Measurements from ENCODE around the gene NHERF1. TPM values are rescaled to one million over a fixed set of nuclear protein-coding genes. Genes with fewer than 3 reads are reported as not detected.

Gene NHERF1
- total and polyA plus RNA-seq, 2 of the 13 experiments (the other 11 are each of a cell fraction or from before 2014, with no cell fraction given): 169 to 269 TPM

DNA sequence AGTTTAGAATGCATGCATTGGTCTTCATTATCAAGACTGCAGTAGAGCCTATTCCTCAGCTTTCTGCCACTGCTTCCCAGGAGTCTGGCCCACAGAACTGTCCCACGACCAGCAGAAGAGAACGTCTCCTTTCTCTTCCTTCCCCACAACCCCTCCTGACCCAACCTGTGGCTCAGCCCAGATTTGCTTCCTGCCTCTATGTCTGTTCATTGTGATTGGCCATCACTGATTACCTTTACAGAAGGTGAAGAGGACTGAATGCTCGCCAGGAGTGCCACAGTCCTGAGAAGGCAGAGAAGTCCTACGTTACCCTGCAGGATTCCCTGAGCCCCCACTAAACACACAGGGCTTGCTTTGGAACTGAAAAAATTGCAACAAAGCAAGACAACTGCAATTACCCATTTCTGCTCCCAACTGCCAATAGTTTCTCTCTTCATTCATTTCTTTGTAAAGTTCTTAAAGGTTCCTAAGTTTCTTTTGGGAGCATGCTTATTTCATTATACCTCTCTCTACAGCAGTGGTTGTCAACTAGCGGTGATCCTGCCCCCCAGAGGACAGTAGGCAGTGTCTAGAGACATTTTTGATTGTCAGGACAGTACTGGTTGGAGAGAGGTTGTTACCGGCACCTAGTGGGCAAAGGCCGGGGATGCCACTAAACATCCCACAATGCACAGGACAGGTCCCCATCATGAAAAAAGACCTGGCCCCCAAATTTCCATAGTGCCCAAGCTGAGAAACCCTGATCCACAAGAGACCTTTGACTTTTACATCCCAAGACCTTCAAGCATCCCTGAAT, 32.2 kb downstream of the NHERF1 start (continued):
- TF ChIP-seq ZNF350 (CRISPR knock-in tag; IDR thresholded peaks at IDR 0.05; ENCODE audit: borderline replicate concordance, low read depth) (no peak), ZBTB38 (CRISPR knock-in tag; IDR thresholded peaks at IDR 0.05) (no peak), ZNF605 (CRISPR knock-in tag; IDR thresholded peaks at IDR 0.05) (no peak; the same call in 1 of the 2 replicates), NR3C1 (CRISPR knock-in tag; IDR thresholded peaks at IDR 0.05) (no peak), ZMYM3 (CRISPR knock-in tag; IDR thresholded peaks at IDR 0.05) (no peak), ARNTL (CRISPR knock-in tag; IDR thresholded peaks at IDR 0.05) (no peak), MEF2D (CRISPR knock-in tag; IDR thresholded peaks at IDR 0.05) (no peak), FOXK2 (IDR thresholded peaks at IDR 0.05) (no peak)
- TF ChIP-seq, protein P1, sequence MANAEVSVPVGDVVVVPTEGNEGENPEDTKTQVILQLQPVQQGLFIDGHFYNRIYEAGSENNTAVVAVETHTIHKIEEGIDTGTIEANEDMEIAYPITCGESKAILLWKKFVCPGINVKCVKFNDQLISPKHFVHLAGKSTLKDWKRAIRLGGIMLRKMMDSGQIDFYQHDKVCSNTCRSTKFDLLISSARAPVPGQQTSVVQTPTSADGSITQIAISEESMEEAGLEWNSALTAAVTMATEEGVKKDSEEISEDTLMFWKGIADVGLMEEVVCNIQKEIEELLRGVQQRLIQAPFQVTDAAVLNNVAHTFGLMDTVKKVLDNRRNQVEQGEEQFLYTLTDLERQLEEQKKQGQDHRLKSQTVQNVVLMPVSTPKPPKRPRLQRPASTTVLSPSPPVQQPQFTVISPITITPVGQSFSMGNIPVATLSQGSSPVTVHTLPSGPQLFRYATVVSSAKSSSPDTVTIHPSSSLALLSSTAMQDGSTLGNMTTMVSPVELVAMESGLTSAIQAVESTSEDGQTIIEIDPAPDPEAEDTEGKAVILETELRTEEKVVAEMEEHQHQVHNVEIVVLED (CRISPR knock-in tag; IDR thresholded peaks at IDR 0.05; ENCODE audit: borderline replicate concordance): no peak
- TF ChIP-seq, protein P2, sequence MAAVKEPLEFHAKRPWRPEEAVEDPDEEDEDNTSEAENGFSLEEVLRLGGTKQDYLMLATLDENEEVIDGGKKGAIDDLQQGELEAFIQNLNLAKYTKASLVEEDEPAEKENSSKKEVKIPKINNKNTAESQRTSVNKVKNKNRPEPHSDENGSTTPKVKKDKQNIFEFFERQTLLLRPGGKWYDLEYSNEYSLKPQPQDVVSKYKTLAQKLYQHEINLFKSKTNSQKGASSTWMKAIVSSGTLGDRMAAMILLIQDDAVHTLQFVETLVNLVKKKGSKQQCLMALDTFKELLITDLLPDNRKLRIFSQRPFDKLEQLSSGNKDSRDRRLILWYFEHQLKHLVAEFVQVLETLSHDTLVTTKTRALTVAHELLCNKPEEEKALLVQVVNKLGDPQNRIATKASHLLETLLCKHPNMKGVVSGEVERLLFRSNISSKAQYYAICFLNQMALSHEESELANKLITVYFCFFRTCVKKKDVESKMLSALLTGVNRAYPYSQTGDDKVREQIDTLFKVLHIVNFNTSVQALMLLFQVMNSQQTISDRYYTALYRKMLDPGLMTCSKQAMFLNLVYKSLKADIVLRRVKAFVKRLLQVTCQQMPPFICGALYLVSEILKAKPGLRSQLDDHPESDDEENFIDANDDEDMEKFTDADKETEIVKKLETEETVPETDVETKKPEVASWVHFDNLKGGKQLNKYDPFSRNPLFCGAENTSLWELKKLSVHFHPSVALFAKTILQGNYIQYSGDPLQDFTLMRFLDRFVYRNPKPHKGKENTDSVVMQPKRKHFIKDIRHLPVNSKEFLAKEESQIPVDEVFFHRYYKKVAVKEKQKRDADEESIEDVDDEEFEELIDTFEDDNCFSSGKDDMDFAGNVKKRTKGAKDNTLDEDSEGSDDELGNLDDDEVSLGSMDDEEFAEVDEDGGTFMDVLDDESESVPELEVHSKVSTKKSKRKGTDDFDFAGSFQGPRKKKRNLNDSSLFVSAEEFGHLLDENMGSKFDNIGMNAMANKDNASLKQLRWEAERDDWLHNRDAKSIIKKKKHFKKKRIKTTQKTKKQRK (IDR thresholded peaks at IDR 0.05; ENCODE audit: low read length): no peak
- TF ChIP-seq, protein P3, sequence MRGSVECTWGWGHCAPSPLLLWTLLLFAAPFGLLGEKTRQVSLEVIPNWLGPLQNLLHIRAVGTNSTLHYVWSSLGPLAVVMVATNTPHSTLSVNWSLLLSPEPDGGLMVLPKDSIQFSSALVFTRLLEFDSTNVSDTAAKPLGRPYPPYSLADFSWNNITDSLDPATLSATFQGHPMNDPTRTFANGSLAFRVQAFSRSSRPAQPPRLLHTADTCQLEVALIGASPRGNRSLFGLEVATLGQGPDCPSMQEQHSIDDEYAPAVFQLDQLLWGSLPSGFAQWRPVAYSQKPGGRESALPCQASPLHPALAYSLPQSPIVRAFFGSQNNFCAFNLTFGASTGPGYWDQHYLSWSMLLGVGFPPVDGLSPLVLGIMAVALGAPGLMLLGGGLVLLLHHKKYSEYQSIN (CRISPR knock-in tag; IDR thresholded peaks at IDR 0.05; ENCODE audit: borderline replicate concordance): no peak
- TF ChIP-seq, protein P4, sequence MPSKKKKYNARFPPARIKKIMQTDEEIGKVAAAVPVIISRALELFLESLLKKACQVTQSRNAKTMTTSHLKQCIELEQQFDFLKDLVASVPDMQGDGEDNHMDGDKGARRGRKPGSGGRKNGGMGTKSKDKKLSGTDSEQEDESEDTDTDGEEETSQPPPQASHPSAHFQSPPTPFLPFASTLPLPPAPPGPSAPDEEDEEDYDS (CRISPR knock-in tag; IDR thresholded peaks at IDR 0.05): peak; percentile 44; the same call in 1 of the 2 replicates
- TF ChIP-seq, protein P5, sequence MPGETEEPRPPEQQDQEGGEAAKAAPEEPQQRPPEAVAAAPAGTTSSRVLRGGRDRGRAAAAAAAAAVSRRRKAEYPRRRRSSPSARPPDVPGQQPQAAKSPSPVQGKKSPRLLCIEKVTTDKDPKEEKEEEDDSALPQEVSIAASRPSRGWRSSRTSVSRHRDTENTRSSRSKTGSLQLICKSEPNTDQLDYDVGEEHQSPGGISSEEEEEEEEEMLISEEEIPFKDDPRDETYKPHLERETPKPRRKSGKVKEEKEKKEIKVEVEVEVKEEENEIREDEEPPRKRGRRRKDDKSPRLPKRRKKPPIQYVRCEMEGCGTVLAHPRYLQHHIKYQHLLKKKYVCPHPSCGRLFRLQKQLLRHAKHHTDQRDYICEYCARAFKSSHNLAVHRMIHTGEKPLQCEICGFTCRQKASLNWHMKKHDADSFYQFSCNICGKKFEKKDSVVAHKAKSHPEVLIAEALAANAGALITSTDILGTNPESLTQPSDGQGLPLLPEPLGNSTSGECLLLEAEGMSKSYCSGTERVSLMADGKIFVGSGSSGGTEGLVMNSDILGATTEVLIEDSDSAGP (CRISPR knock-in tag; IDR thresholded peaks at IDR 0.05; ENCODE audit: borderline replicate concordance): no peak
- TF ChIP-seq, protein P6, sequence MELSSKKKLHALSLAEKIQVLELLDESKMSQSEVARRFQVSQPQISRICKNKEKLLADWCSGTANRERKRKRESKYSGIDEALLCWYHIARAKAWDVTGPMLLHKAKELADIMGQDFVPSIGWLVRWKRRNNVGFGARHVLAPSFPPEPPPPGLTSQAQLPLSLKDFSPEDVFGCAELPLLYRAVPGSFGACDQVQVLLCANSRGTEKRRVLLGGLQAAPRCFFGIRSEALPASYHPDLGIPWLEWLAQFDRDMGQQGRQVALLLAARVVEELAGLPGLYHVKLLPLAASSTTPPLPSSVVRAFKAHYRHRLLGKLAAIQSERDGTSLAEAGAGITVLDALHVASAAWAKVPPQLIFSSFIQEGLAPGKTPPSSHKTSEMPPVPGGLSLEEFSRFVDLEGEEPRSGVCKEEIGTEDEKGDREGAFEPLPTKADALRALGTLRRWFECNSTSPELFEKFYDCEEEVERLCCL (CRISPR knock-in tag; IDR thresholded peaks at IDR 0.05; ENCODE audit: borderline replicate concordance): no peak
- TF ChIP-seq, protein P7, sequence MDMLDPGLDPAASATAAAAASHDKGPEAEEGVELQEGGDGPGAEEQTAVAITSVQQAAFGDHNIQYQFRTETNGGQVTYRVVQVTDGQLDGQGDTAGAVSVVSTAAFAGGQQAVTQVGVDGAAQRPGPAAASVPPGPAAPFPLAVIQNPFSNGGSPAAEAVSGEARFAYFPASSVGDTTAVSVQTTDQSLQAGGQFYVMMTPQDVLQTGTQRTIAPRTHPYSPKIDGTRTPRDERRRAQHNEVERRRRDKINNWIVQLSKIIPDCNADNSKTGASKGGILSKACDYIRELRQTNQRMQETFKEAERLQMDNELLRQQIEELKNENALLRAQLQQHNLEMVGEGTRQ (IDR thresholded peaks at IDR 0.05; ENCODE audit: low read depth, low read length): no peak
- TF ChIP-seq, protein P7 (CRISPR knock-in tag; IDR thresholded peaks at IDR 0.05; ENCODE audit: borderline replicate concordance): no peak
